Endothelial cell (in vitro differentiated cells): ENCODE results near the gene TBC1D3B. TPM values are rescaled to one million over a fixed set of nuclear protein-coding genes. Genes with fewer than 3 reads are reported as not detected.
A peak's percentile ranks its signal among the peaks of the same experiment; 100 is the strongest.
"Not testable (repeated sequence)": the region's sequence is repeated elsewhere in the genome, so short reads cannot be mapped to it uniquely, and the experiment has no call there.

Experiments used
- DNase-seq: peaks from one replicate; pipeline ENCODE4 v3.0.0; 2021; ENCODE audit warnings: low spot score
- H3K27ac Mint-ChIP-seq: one replicate; pipeline ENCODE4 v1.8.0; 2021; ENCODE audit warnings: mixed read lengths, inconsistent platforms; ENCODE audit not compliant: unreplicated experiment
- H3K27me3 Mint-ChIP-seq: one replicate; pipeline ENCODE4 v1.8.0; 2021; ENCODE audit warnings: mild to moderate bottlenecking, moderate library complexity, mixed read lengths, inconsistent platforms; ENCODE audit not compliant: unreplicated experiment
- H3K36me3 Mint-ChIP-seq: one replicate; pipeline ENCODE4 v1.8.0; 2021; ENCODE audit warnings: mild to moderate bottlenecking, low read depth, mixed read lengths, inconsistent platforms; ENCODE audit not compliant: unreplicated experiment
- H3K4me1 Mint-ChIP-seq: one replicate; pipeline ENCODE4 v1.8.0; 2021; ENCODE audit warnings: mild to moderate bottlenecking, mixed read lengths, inconsistent platforms; ENCODE audit not compliant: unreplicated experiment
- H3K4me3 Mint-ChIP-seq: one replicate; pipeline ENCODE4 v1.8.0; 2021; ENCODE audit warnings: mild to moderate bottlenecking, mixed read lengths, inconsistent platforms; ENCODE audit not compliant: unreplicated experiment
- H3K9me3 Mint-ChIP-seq: one replicate; pipeline ENCODE4 v1.8.0; 2021; ENCODE audit warnings: mixed read lengths, inconsistent platforms; ENCODE audit not compliant: unreplicated experiment
- total RNA-seq: library from RNA; stranded (reverse); fragmentation: NEBNext Ultra II Directional; extraction: Animal tissue kit (Norgen Biotek cat#: 25700); gene quantifications from one replicate; pipeline ENCODE4 v1.2.1, GENCODE V29; 2021; ENCODE audit not compliant: unreplicated experiment
- TF ChIP-seq, protein P1 (sequence below): fragments of 200-600 bp; sonication (generic); IDR thresholded peaks from one replicate; pipeline ENCODE4 v1.5.0; 2021; ENCODE audit warnings: antibody characterized with exemption; ENCODE audit not compliant: unreplicated experiment

The TBC1D3B gene
- total RNA-seq, 1 donor from 2014 or later = 8.9 TPM

DNA sequence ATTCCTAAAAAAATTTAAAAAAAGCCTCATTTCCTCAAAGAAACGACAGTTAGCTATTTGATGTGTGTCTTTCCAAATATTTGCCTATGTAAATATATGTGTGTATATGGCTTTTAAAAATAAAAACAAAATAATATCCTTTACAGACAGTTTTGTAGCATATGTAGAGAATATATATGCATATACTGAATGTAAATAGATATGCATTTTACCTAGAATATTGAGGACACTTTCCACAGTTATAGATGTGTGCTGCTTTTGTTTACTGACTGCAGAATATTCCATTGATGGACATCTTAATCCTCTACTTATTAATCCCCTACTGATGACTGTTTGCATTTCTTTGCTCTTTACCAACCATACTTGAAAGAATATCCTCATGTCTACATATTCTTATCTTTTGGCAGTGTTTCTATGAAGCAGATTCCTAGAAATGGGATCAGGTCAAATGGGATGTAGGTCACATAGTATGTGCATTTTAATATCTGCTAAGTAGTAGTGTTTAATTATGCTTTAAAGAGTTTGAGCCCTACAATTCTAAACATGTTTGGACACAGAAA is 16.9 kb upstream of the TBC1D3B start:
- no peak for DNase-seq
- Mint-ChIP-seq H3K4me3 (no peak overlapping the region), H3K4me1 (peaks cover 63% of the 10 kb centered on the region), H3K9me3 (no peaks in the 10 kb centered on the region), H3K27ac (no peak overlapping the region), H3K36me3 (no peaks in the 10 kb centered on the region), H3K27me3 (peaks cover 3% of the 10 kb centered on the region)
- TF ChIP-seq, protein P1, sequence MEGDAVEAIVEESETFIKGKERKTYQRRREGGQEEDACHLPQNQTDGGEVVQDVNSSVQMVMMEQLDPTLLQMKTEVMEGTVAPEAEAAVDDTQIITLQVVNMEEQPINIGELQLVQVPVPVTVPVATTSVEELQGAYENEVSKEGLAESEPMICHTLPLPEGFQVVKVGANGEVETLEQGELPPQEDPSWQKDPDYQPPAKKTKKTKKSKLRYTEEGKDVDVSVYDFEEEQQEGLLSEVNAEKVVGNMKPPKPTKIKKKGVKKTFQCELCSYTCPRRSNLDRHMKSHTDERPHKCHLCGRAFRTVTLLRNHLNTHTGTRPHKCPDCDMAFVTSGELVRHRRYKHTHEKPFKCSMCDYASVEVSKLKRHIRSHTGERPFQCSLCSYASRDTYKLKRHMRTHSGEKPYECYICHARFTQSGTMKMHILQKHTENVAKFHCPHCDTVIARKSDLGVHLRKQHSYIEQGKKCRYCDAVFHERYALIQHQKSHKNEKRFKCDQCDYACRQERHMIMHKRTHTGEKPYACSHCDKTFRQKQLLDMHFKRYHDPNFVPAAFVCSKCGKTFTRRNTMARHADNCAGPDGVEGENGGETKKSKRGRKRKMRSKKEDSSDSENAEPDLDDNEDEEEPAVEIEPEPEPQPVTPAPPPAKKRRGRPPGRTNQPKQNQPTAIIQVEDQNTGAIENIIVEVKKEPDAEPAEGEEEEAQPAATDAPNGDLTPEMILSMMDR = no peak

DNA sequence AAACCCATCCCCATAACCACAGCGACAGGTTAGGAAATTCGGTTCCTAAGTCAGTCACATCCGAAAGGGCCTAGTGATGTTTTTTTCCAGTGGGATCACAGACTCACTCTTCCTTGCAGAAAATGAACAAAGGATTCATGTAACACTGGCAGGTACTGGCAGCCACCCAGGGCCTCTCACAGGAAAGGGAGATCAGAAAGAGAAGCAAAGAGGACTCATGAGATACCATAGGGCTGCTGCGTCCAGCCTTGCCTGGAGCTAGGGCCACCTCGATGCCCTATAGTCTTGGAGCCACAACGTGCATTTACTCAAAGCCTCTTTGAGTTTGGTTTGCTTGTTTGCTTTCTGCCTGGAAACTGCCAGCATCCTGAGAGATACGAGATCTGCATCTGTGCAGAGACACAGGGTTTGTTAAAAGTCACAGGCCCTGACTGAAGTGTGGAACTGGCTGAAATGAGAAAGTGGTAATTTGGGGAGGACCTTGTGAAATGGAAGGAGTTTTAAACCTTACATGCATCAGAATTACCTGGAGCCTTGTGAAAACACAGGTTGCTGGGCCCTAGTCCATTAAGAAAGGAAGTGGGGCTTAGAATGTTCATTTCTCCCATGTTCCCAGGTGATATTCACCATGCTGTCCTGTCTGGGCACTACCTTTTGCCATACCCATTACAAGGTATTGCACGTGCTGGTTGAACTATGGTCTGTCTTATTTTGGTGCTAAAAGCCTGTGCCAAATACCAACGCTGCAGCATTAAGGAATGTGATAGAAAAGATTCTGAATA is 14.3 kb upstream of the TBC1D3B start:
- H3K36me3 Mint-ChIP-seq, H3K9me3 Mint-ChIP-seq, H3K27me3 Mint-ChIP-seq, DNase-seq, H3K4me3 Mint-ChIP-seq: not testable (repeated sequence)
- H3K4me1 Mint-ChIP-seq = peaks cover 67% of the 10 kb centered on the region
- peak overlapping the region; percentile 83 for H3K27ac Mint-ChIP-seq

DNA sequence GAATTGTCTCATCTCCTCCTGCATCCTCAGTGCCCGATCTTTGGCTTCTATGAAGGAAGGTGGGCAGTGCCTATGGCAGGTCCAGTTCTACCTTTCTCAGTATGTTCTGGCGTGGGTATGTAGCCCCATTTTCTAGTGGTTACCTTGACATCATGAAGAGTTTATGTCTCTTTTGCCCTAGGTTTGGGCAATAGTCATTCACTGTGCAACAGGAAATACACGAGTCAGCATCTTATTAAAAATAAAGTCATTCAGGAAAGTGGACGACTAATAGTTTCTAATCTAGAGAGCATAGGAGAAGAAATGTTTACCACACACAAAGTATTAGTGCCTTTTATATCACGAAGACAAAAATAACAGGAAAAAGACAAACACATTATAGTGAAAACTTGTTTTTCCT is 13.6 kb upstream of the TBC1D3B start:
- H3K27me3 Mint-ChIP-seq, H3K4me3 Mint-ChIP-seq, H3K36me3 Mint-ChIP-seq, DNase-seq, H3K9me3 Mint-ChIP-seq: not testable (repeated sequence)
- H3K27ac Mint-ChIP-seq = peak overlapping the region; percentile 83
- H3K4me1 Mint-ChIP-seq = peaks cover 60% of the 10 kb centered on the region

DNA sequence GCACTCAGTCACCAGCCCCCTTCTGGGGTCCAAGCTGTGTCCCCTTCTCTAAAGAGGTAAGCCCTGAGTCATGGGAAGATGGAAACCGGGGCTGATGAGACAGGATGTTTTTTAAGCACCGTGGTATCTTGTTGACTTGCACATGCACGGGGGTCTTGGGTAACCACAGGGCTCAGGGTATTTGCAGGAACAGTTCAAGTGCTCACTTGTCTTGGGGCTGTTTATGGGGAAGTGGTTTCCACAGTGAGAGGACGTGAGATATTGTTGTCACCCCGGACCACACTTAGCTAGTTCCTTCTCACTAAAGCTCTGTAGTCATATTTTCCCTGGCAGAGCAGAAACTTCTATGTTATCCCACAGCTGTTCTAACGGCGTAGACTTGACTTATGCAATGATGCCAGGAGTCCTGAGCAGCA is 12.5 kb upstream of the TBC1D3B start:
- peak overlapping the region; percentile 81 for H3K27ac Mint-ChIP-seq
- TF ChIP-seq, protein P1 = no peak
- H3K36me3 Mint-ChIP-seq = no peaks in the 10 kb centered on the region
- H3K9me3 Mint-ChIP-seq = no peaks in the 10 kb centered on the region
- peaks cover 4% of the 10 kb centered on the region for H3K27me3 Mint-ChIP-seq
- no peak overlapping the region for H3K4me3 Mint-ChIP-seq
- no peak for DNase-seq
- peaks cover 61% of the 10 kb centered on the region for H3K4me1 Mint-ChIP-seq

DNA sequence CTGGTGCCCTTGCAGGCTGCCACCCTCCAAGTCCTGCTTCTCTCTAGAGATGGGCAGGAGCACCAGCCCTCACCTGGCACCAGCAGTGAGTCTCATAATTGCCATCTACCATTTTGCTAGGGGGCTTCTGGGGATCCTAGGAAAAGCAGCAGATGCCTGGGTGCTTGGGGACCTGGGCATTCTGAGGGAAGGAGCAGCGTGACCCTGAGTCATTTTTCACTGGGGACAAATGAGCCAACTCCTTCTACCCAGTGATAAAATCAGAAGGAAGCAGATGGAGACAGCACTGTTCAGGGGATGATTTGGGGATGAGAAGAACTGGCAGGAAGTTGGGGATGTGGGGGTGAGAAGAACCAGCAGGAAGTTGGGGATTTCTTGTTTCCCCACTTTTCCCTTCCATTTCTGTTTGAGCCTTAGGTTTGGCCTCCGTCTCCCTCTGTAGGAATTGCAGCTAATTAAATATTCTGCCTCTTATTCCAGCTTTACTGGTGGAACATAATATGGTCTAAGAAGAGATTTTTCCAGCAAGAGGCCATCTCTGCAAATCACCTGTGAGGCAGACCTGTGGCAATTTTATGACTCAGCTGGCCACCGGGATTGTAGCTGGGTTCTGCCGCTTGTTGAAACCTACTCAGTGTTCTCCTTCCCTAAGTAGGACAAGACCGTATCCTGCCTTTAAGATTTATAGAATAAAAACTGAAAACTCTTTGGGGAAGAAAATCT is 11.7 kb upstream of the TBC1D3B start:
- Mint-ChIP-seq H3K27ac (peak overlapping the region; percentile 27), H3K4me1 (peaks cover 61% of the 10 kb centered on the region)
- H3K4me3 Mint-ChIP-seq, H3K9me3 Mint-ChIP-seq, H3K27me3 Mint-ChIP-seq, DNase-seq, H3K36me3 Mint-ChIP-seq: not testable (repeated sequence)

DNA sequence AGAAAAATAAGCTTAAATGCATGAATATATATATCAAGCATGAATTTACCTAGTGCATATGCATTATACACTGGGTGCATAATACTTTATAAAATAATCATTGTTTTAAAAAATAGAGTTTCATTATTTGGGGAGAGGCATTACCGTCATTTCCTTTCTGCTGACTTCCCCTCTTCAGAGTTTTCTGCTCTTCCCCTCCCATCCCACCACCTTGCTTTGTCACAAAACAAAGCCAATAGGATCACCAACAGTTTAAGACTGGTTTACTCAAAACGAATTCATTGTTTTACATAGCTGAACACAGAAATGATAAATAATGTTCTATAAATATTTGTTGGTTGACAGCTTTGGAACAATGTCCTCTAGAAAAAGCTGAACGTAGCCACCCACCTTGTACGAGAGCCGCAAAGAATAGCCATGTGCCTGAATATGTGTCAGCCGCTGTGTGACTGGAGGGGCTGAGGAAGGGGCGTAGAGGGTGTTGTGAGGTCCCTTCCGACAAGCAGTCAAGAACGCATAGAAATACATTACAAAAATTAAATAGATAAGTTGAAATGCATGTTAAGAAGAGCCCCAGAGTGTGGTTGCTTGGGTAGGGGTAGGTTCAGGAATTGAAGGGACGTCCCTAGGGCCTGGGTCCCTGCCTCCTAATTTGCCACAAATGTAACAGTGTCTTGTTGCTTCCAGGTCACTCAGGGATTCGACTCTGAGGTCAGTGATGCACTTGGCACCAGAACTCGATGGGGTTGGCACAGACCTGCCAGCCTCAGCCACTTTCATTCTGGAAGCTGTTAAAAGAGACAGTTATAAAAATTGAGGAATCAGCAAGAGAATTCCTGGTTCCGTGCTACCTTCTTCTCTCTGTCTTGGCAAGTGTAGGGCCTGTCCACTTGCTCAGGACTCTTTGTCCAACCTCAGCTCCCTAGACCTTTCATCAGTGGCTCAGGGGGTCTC is 10.7 kb upstream of the TBC1D3B start:
- DNase-seq, H3K27me3 Mint-ChIP-seq, H3K4me3 Mint-ChIP-seq, H3K9me3 Mint-ChIP-seq, H3K36me3 Mint-ChIP-seq: not testable (repeated sequence)
- peaks cover 58% of the 10 kb centered on the region for H3K4me1 Mint-ChIP-seq
- H3K27ac Mint-ChIP-seq = peak overlapping the region; percentile 27
